ENCODE measurements around the gene ZSWIM8.
A peak's percentile ranks its signal among the peaks of the same experiment; 100 is the strongest.

ZSWIM8 gene

GRCh38 chr10:73810735-73811465 is 25.5 kb downstream of the ZSWIM8 start:
- TF ChIP-seq CTCF (IDR thresholded peaks at IDR 0.05; ENCODE audit: low read depth, low read length, missing control alignments): no peak
- no peak for DNase-seq (ENCODE audit: low read depth)
- H3K4me3 ChIP-seq (ENCODE audit: low read depth, low read length): peak overlapping the region; percentile 92

- TF ChIP-seq CTCF (IDR thresholded peaks at IDR 0.05; ENCODE audit: low read depth, low read length, missing control alignments): no peak
- no peak for DNase-seq (ENCODE audit: low read depth)
- H3K4me3 ChIP-seq (ENCODE audit: low read depth, low read length): no peak overlapping the region
Observed at GRCh38 chr10:73812657-73813056, 27.3 kb downstream of the ZSWIM8 start.

- no peak for DNase-seq (ENCODE audit: low read depth)
- no peak overlapping the region for H3K4me3 ChIP-seq (ENCODE audit: low read depth, low read length)
- no peak for TF ChIP-seq CTCF (IDR thresholded peaks at IDR 0.05; ENCODE audit: low read depth, low read length, missing control alignments)
Observed at GRCh38 chr10:73813333-73813732, 27.9 kb downstream of the ZSWIM8 start.

- DNase-seq (ENCODE audit: low read depth): no peak
Observed at GRCh38 chr10:73814276-73814895, 29.0 kb downstream of the ZSWIM8 start.

GRCh38 chr10:73814896-73815718 is 29.7 kb downstream of the ZSWIM8 start:
- no peak for DNase-seq (ENCODE audit: low read depth)
- TF ChIP-seq CTCF (IDR thresholded peaks at IDR 0.05; ENCODE audit: low read depth, low read length, missing control alignments): peak; percentile 27
- H3K4me3 ChIP-seq (ENCODE audit: low read depth, low read length): no peak overlapping the region

More at GRCh38 chr10:73814276-73814895, 29.0 kb downstream of the ZSWIM8 start:
- TF ChIP-seq CTCF (IDR thresholded peaks at IDR 0.05; ENCODE audit: low read depth, low read length, missing control alignments): no peak
- H3K4me3 ChIP-seq (ENCODE audit: low read depth, low read length): no peak overlapping the region

GRCh38 chr10:73815719-73816030 is 30.3 kb downstream of the ZSWIM8 start:
- no peak for TF ChIP-seq CTCF (IDR thresholded peaks at IDR 0.05; ENCODE audit: low read depth, low read length, missing control alignments)
- no peak for DNase-seq (ENCODE audit: low read depth)
- no peak overlapping the region for H3K4me3 ChIP-seq (ENCODE audit: low read depth, low read length)
